HepG2 (cell line): ENCODE results near the gene AMIGO3. TPM values are rescaled to one million over a fixed set of nuclear protein-coding genes. Genes with fewer than 3 reads are reported as not detected.

Source experiments
- AGO2 ChIP-seq: fragments of 200-400 bp; formaldehyde crosslinking; optimal IDR thresholded peaks from 2 replicates; pipeline ENCODE3; 2017; ENCODE audit warnings: mild to moderate bottlenecking, low read depth, low read length, moderate library complexity
- AHR ChIP-seq: IDR thresholded peaks from 2 replicates; pipeline ENCODE4 v1.6.1; 2018; ENCODE audit warnings: missing genetic modification reagents, missing compliant biosample characterization
- ETV5 ChIP-seq: IDR thresholded peaks from 2 replicates; pipeline ENCODE4 v1.6.1; 2018; ENCODE audit warnings: missing biosample characterization, missing genetic modification reagents, inconsistent platforms, borderline replicate concordance
- HNRNPH1 ChIP-seq: fragments of 200-400 bp; formaldehyde crosslinking; optimal IDR thresholded peaks from 2 replicates; pipeline ENCODE3; 2017; ENCODE audit warnings: mild to moderate bottlenecking, low read depth, low read length
- KDM2A ChIP-seq: sonication (generic); formaldehyde crosslinking; IDR thresholded peaks from 2 replicates; pipeline ENCODE4 v1.4.0; 2020; ENCODE audit warnings: low read depth, missing genetic modification reagents, borderline replicate concordance
- MZF1 ChIP-seq: sonication (generic); formaldehyde crosslinking; IDR thresholded peaks from 2 replicates; pipeline ENCODE4 v1.8.1; 2023; ENCODE audit warnings: mild to moderate bottlenecking, missing genetic modification reagents, borderline replicate concordance
- SP2 ChIP-seq: sonication (generic); formaldehyde crosslinking; IDR thresholded peaks from 2 replicates; pipeline ENCODE4 v1.5.1; 2020; ENCODE audit warnings: mild to moderate bottlenecking, missing genetic modification reagents
- YEATS2 ChIP-seq: sonication (generic); formaldehyde crosslinking; IDR thresholded peaks from 2 replicates; pipeline ENCODE4 v1.4.0; 2020; ENCODE audit warnings: missing genetic modification reagents, borderline replicate concordance
- ZMAT3 ChIP-seq: sonication (generic); formaldehyde crosslinking; conservative IDR thresholded peaks from 2 replicates; pipeline ENCODE4 v1.7.0; 2021; ENCODE audit warnings: missing genetic modification reagents
- ZNF276 ChIP-seq: sonication (generic); formaldehyde crosslinking; IDR thresholded peaks from 2 replicates; pipeline ENCODE4 v1.4.0; 2020; ENCODE audit warnings: mild to moderate bottlenecking, low read depth, missing genetic modification reagents
- ZNF556 ChIP-seq: sonication (generic); formaldehyde crosslinking; IDR thresholded peaks from 2 replicates; pipeline ENCODE4 v1.4.0; 2020; ENCODE audit warnings: mild to moderate bottlenecking, missing genetic modification reagents, borderline replicate concordance
- ZNF574 ChIP-seq: sonication (generic); formaldehyde crosslinking; IDR thresholded peaks from 2 replicates; pipeline ENCODE4 v1.4.0; 2020; ENCODE audit warnings: missing genetic modification reagents
- ZNF644 ChIP-seq: IDR thresholded peaks from 2 replicates; pipeline ENCODE4 v1.6.1; 2016; ENCODE audit warnings: low read depth
- polyA plus RNA-seq, 8 experiments: library from polyadenylated mRNA; depleted of rRNA in 3 of 8; stranded (reverse) in 7 of 8; unstranded in 1 of 8; fragments of >200 nt; fragmentation: Illumina TruSeq in 4 of 8; extraction: Trizol in 4 of 8; gene quantifications; 2 replicates each; pipeline versions ENCODE4 v1.2.1 to v1.2.3, GENCODE V29; 2011 to 2016; ENCODE audit warnings: low read depth in 4 of 8, missing spikeins in 1 of 8, mixed read lengths in 1 of 8; ENCODE audit not compliant: insufficient read depth in 1 of 8
- total RNA-seq, 5 experiments: library from RNA; depleted of rRNA; stranded (reverse); fragments of >200 nt; fragmentation: Illumina TruSeq; extraction: Trizol; gene quantifications; 2 replicates each; pipeline ENCODE4 v1.2.3, GENCODE V29; 2016; ENCODE audit warnings: low read depth in 1 of 5
- TF ChIP-seq, protein P1 (sequence below): IDR thresholded peaks from 2 replicates; pipeline ENCODE4 v1.6.1; 2012; ENCODE audit warnings: low read depth, low read length, improper control_type of control experiment
- TF ChIP-seq, protein P2 (sequence below): sonication (generic); formaldehyde crosslinking; IDR thresholded peaks from 2 replicates; pipeline ENCODE4 v1.4.0; 2020; ENCODE audit warnings: low read depth, missing genetic modification reagents

AMIGO3 gene
- total and polyA plus RNA-seq, 2 of the 13 experiments (the other 11 are each of a cell fraction or from before 2014, with no cell fraction given): 0.35 TPM; not detected in 1

DNA sequence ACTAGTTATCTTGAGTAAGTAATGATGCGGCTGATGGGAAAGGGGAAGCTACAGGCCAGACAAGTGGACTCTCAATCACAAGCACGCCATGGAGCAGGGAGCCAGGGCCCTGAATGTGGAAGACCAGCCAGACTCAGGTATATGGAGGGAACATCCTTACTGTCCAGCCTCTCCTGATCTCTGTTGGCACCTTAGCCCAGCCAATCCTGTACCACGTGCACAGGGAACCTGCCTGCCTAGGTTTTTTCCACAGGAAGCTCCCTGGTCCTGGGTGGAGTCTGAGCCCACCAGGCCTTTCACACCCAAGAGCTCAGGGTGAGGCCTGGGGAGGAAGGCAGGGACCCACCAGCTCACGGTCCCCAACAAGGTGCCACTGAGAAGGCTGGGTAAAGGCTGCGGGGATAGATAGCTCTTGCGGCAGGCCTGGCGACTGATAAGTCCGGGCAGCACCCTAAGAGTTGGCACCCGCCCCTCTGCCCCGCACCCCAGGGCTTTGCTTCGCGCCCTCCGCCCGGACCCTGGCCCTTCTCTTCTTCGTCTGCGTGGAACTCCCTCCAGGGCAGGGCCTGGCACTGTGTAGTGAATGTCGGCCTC is 46.3 kb downstream of the AMIGO3 start (continued):
- TF ChIP-seq ZNF276 (CRISPR knock-in tag) (no peak), HNRNPH1 (peak; percentile 19), AGO2 (peak; percentile 82), ZMAT3 (no peak), YEATS2 (CRISPR knock-in tag) (0 out of 2 replicates have a peak, but pooled peaks have one; percentile 69), ZNF574 (CRISPR knock-in tag) (no peak; the same call in 1 of the 2 replicates), AHR (CRISPR knock-in tag) (no peak), KDM2A (CRISPR knock-in tag) (peak; percentile 49; the same call in 1 of the 2 replicates), SP2 (CRISPR knock-in tag) (no peak), ETV5 (CRISPR knock-in tag) (peak; percentile 35; the same call in 1 of the 2 replicates), ZNF556 (CRISPR knock-in tag) (no peak), MZF1 (CRISPR knock-in tag) (no peak), ZNF644 (CRISPR knock-in tag) (no peak)
- TF ChIP-seq, protein P1, sequence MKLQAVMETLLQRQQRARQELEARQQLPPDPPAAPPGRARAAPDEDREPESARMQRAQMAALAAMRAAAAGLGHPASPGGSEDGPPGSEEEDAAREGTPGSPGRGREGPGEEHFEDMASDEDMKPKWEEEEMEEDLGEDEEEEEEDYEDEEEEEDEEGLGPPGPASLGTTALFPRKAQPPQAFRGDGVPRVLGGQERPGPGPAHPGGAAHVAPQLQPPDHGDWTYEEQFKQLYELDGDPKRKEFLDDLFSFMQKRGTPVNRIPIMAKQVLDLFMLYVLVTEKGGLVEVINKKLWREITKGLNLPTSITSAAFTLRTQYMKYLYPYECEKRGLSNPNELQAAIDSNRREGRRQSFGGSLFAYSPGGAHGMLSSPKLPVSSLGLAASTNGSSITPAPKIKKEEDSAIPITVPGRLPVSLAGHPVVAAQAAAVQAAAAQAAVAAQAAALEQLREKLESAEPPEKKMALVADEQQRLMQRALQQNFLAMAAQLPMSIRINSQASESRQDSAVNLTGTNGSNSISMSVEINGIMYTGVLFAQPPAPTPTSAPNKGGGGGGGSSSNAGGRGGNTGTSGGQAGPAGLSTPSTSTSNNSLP: no peak
- TF ChIP-seq, protein P2, sequence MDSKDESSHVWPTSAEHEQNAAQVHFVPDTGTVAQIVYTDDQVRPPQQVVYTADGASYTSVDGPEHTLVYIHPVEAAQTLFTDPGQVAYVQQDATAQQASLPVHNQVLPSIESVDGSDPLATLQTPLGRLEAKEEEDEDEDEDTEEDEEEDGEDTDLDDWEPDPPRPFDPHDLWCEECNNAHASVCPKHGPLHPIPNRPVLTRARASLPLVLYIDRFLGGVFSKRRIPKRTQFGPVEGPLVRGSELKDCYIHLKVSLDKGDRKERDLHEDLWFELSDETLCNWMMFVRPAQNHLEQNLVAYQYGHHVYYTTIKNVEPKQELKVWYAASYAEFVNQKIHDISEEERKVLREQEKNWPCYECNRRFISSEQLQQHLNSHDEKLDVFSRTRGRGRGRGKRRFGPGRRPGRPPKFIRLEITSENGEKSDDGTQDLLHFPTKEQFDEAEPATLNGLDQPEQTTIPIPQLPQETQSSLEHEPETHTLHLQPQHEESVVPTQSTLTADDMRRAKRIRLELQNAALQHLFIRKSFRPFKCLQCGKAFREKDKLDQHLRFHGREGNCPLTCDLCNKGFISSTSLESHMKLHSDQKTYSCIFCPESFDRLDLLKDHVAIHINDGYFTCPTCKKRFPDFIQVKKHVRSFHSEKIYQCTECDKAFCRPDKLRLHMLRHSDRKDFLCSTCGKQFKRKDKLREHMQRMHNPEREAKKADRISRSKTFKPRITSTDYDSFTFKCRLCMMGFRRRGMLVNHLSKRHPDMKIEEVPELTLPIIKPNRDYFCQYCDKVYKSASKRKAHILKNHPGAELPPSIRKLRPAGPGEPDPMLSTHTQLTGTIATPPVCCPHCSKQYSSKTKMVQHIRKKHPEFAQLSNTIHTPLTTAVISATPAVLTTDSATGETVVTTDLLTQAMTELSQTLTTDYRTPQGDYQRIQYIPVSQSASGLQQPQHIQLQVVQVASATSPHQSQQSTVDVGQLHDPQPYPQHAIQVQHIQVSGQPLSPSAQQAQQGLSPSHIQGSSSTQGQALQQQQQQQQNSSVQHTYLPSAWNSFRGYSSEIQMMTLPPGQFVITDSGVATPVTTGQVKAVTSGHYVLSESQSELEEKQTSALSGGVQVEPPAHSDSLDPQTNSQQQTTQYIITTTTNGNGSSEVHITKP: no peak
